Right cardiac atrium (tissue), 5 donors: Measurements from ENCODE around the gene CDC25C. TPM values are rescaled to one million over a fixed set of nuclear protein-coding genes. Genes with fewer than 3 reads are reported as not detected.
A peak's percentile ranks its signal among the peaks of the same experiment; 100 is the strongest.

ENCODE experiments used
- ATAC-seq, 2 donors: fragments of 200-7000 bp; cut with Tn5 transposase; one replicate each; pipeline versions ENCODE4 v1.8.0 to v1.9.1; 2020; ENCODE audit warnings: moderate library complexity in 2 of 2, mild to moderate bottlenecking in 1 of 2
- DNase-seq, 3 donors: peaks; one replicate each; pipeline ENCODE4 v3.0.0-alpha.2; 2020
- H3K27ac ChIP-seq: one replicate; pipeline ENCODE4 v1.5.1; 2013; ENCODE audit warnings: mild to moderate bottlenecking, low read length, control low read depth, moderate library complexity
- H3K27me3 ChIP-seq: one replicate; pipeline ENCODE4 v1.6.1; 2013; ENCODE audit not compliant: control insufficient read depth, insufficient read depth
- H3K4me1 ChIP-seq: one replicate; pipeline ENCODE4 v1.6.1; 2013; ENCODE audit warnings: low read length; ENCODE audit not compliant: control insufficient read depth, insufficient read depth
- H3K4me3 ChIP-seq: one replicate; pipeline ENCODE4 v1.5.1; 2013; ENCODE audit warnings: low read length, control low read depth
- H3K9me3 ChIP-seq: one replicate; pipeline ENCODE4 v1.6.1; 2013; ENCODE audit warnings: low read length; ENCODE audit not compliant: control insufficient read depth
- WGBS: extraction: QIAGEN DNeasy Blood & Tissue Kit; methylation state at CpG from one replicate; pipeline ENCODE4 v1.1.7; 2013; 5-methylcytosine and 5-hydroxymethylcytosine counted together
- intact Hi-C, 4 donors: fragments of 100-400 bp; cut with DNase I; formaldehyde crosslinking; loops; one replicate each; pipeline versions ENCODE4 v1.11.0 to v1.14.0; 2022 to 2023
- long read RNA-seq, 4 donors: library from polyadenylated mRNA; unstranded; transcript quantifications; one replicate each; pipeline ENCODE4 v2.0.0, GENCODE V29; 2020 to 2021
- polyA plus RNA-seq: library from polyadenylated mRNA; stranded (reverse); fragments of 200-250 nt; gene quantifications from one replicate; pipeline ENCODE4 v1.2.3, GENCODE V29; 2013
- total RNA-seq, 4 donors: library from RNA; stranded (reverse); fragmentation: NEBNext Ultra II Directional; extraction: Animal tissue kit (Norgen Biotek cat#: 25700); gene quantifications; one replicate each; pipeline ENCODE4 v1.2.1, GENCODE V29; 2021
- donor health status: healthy with polysubstance abuse.
- donor health status: DM: no; HTN: yes; CAD: no.
- donor health status: DM: no; HTN: no; CAD: no.
- donor health status: DM: no; HTN: yes; CAD: no; lungs with severe emphysema.
- donor health status: DM: yes; HTN: yes; CAD: no.

CDC25C gene
- under 1 TPM in 2 of 4 donors, not detected in 2; 0.26 to 0.29 TPM for total RNA-seq
- not detected for polyA plus RNA-seq
- long read RNA-seq, donor 1 = 0 reads
- long read RNA-seq, donor 2 = 0 reads
- long read RNA-seq, donor 3 = 0 reads
- long read RNA-seq, donor 4 = 0 reads

- Histone ChIP-seq H3K9me3 (no peaks in the 10 kb centered on the region), H3K4me1 (no peaks in the 10 kb centered on the region), H3K27me3 (no peaks in the 10 kb centered on the region), H3K4me3 (peak within 1 kb of the TSS; percentile 57), H3K27ac (no peak within 1 kb of the TSS)
- intact Hi-C loops = no loop called here
- peak; percentile 100 for ATAC-seq
- peak; percentile 98 to 99 (median 99) for DNase-seq
- under 1% methylated on average over 55 of the region's 55 CpGs for WGBS
These were observed at the start of gene CDC25C for GRCh38 chr5:138331449-138332368. TSS of gene CDC25C (minus strand) at chr5:138331804. CDS start at chr5:138331180, 624 bp downstream.

DNA sequence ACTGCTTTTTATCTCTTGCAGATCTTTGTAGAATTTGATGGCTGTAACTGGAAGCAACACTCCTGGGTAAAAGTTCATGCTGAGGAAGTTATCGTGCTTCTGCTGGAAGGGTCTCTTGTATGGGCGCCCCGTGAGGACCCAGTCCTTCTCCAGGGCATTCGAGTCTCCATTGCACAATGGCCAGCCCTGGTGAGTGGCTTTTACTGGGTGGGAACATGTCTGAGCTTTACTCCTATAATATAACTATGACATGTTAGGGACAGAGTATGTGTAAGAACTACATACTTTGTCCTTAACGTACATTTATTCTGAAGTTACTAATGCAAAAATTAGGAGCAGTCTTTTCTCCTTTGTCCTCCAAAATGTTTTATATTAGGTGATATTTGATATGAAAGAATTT is 41.0 kb upstream of the CDC25C start:
- no peaks in the 10 kb centered on the region for H3K27me3 ChIP-seq
- intact Hi-C loops = no loop called here
- H3K9me3 ChIP-seq = no peaks in the 10 kb centered on the region
- peaks cover 11% of the 10 kb centered on the region for H3K4me1 ChIP-seq
- DNase-seq (no peak), ATAC-seq (peak in 1 of 2 donors; percentile 22)
- 59% methylated on average over 5 of the region's 5 CpGs for WGBS
- no peak overlapping the region for H3K27ac ChIP-seq
- no peak overlapping the region for H3K4me3 ChIP-seq

- H3K4me1 ChIP-seq = peaks cover 11% of the 10 kb centered on the region
- WGBS = 72% methylated on average over 1 of the region's 1 CpG
These were observed 40.6 kb upstream of the CDC25C start for GRCh38 chr5:138372225-138372624.

GRCh38 chr5:138371454-138371853 is 39.9 kb upstream of the CDC25C start:
- H3K27me3 ChIP-seq = no peaks in the 10 kb centered on the region
- peaks cover 13% of the 10 kb centered on the region for H3K4me1 ChIP-seq
- no peak overlapping the region for H3K27ac ChIP-seq
- H3K9me3 ChIP-seq = no peaks in the 10 kb centered on the region
- WGBS = 94% methylated on average over 2 of the region's 2 CpGs
- no peak overlapping the region for H3K4me3 ChIP-seq
- ATAC-seq (no peak), DNase-seq (no peak)
- intact Hi-C loops = no loop called here

More at GRCh38 chr5:138372225-138372624, 40.6 kb upstream of the CDC25C start:
- no peak for DNase-seq
- ATAC-seq = no peak
- Histone ChIP-seq H3K27me3 (no peaks in the 10 kb centered on the region), H3K27ac (no peak overlapping the region), H3K9me3 (no peaks in the 10 kb centered on the region), H3K4me3 (no peak overlapping the region)
- intact Hi-C loops = no loop called here

DNA sequence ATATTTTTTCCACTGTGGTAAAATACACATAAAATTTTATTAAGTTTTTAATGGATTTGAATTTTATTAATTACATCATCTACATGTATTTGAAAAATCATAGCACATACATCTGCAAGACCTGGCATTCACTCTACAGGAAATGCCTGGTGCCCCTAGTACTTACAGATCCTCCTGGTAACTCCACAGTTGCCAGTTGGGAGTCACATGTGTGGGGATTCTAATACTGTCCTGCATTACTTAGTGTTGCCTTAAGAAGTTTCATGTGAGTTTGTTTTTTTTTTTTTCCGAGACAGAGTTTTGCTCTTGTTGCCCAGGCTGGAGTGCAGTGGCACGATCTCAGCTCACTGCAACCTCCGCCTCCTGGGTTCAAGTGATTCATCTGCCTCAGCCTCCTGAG is 38.9 kb upstream of the CDC25C start:
- H3K9me3 ChIP-seq = no peaks in the 10 kb centered on the region
- peak in 1 of 2 donors; percentile 36 for ATAC-seq
- intact Hi-C loops = no loop called here
- DNase-seq = no peak
- no peak overlapping the region for H3K27ac ChIP-seq
- peaks cover 16% of the 10 kb centered on the region for H3K4me1 ChIP-seq
- H3K4me3 ChIP-seq = no peak overlapping the region
- no peaks in the 10 kb centered on the region for H3K27me3 ChIP-seq
- WGBS = 81% methylated on average over 3 of the region's 3 CpGs

- ATAC-seq = peak; percentile 44 to 46
- H3K4me3 ChIP-seq = no peak overlapping the region
- peaks cover 16% of the 10 kb centered on the region for H3K4me1 ChIP-seq
- no peak for DNase-seq
- no peaks in the 10 kb centered on the region for H3K9me3 ChIP-seq
- H3K27me3 ChIP-seq = no peaks in the 10 kb centered on the region
- intact Hi-C loops = no loop called here
- WGBS = 43% methylated on average over 2 of the region's 2 CpGs
- peak overlapping the region; percentile 75 for H3K27ac ChIP-seq
These were observed 38.1 kb upstream of the CDC25C start for GRCh38 chr5:138369706-138370105.

DNA sequence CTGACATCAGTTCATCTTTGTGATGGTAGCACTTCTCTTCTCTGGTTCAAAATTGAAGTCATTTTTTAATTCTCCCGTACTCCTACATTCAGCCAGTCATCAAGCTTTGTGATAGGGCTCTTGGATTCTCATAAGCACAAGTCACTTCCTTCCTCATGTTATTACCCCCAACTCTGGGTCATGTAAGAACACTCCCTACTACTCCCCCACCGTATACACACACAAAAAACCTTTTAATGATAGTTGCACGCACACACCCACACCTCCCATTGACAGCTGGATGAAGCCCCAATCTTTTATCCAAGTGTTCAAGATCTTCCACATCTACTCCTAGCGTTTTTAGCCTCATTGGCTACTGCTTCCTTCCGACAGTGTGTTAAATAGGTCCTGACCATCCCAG is 37.7 kb upstream of the CDC25C start:
- H3K4me1 ChIP-seq = peaks cover 16% of the 10 kb centered on the region

DNA sequence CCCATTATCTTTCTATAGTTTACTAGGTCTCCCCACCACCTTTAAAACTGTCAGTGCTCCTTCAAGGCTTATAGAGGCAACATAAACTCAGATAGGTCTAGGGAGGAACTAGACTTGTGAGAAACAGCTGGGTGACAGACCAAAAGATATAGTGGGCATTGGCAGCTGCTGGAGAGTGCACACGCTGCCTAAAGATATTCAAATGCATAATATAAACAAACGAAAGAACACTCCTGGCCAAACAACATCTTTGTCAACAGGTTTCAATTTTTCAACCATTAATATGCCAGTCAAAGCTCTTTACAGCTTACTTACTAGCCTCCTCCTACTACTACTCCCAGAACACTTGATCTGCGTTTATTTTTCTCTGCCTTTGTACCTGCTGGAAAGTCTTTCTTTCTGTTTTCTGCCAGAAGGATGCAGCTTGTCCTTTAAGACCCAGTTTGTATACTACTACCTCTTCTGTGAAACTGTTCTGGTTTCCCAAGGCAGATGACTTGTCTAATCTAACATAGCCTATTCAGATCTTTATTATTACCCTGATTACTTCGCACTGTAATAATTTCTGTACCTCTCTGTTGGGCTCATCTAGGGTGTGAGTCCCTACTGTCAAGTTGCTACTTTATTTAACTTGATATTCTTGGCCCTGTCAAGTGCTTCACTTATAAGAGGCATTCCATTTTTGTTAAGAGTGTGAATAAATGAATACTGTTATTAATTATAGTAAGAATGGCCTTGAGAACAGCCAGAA is 35.2 kb upstream of the CDC25C start:
- H3K9me3 ChIP-seq = no peaks in the 10 kb centered on the region
- intact Hi-C loops = no loop called here
- WGBS = 54% methylated on average over 4 of the region's 4 CpGs
- H3K4me1 ChIP-seq = peaks cover 15% of the 10 kb centered on the region
- ATAC-seq = peak; percentile 19 to 40
- no peak overlapping the region for H3K27ac ChIP-seq
- DNase-seq = no peak
- H3K4me3 ChIP-seq = no peak overlapping the region
- no peaks in the 10 kb centered on the region for H3K27me3 ChIP-seq

More for the DNA sequence above, 37.7 kb upstream of the CDC25C start:
- H3K27me3 ChIP-seq = no peaks in the 10 kb centered on the region
- no peak overlapping the region for H3K4me3 ChIP-seq
- intact Hi-C loops = no loop called here
- DNase-seq = no peak
- peak overlapping the region; percentile 75 for H3K27ac ChIP-seq
- 42% methylated on average over 5 of the region's 5 CpGs for WGBS
- peak; percentile 9 to 60 for ATAC-seq
- H3K9me3 ChIP-seq = no peaks in the 10 kb centered on the region

GRCh38 chr5:138364576-138364975 is 33.0 kb upstream of the CDC25C start:
- peaks cover 12% of the 10 kb centered on the region for H3K4me1 ChIP-seq
- no peak overlapping the region for H3K4me3 ChIP-seq
- 96% methylated on average over 1 of the region's 1 CpG for WGBS
- H3K9me3 ChIP-seq = no peaks in the 10 kb centered on the region
- no peak for ATAC-seq
- H3K27ac ChIP-seq = no peak overlapping the region
- H3K27me3 ChIP-seq = no peaks in the 10 kb centered on the region
- intact Hi-C loops = no loop called here
- DNase-seq = no peak

DNA sequence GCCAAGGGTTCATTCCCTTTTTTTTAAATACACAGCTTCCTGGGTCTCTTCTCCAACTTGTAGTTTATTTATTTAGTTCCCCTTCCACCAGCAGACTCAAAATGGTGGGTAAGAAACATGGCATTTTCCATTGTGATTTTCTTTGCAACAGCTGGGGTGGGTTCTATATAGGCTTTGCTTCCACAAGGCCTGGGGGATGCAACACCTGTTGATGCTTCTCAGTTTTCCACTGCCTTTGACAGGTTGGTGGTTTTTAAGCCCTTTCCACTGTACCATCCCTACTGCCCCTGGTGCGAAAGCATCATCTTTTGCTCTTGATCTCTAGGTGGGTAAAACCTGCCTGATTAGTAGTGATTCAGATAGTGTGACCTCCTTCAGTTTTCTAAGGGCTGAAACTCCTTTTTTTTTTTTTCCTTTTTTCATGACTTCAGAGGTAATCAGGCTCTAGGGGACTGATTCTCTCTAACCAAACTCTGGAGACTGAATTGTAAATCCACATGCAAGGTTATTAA is 29.4 kb upstream of the CDC25C start:
- Histone ChIP-seq H3K4me1 (no peaks in the 10 kb centered on the region), H3K27ac (no peak overlapping the region), H3K9me3 (no peaks in the 10 kb centered on the region), H3K4me3 (no peak overlapping the region), H3K27me3 (no peaks in the 10 kb centered on the region)
- intact Hi-C loops = no loop called here
- ATAC-seq (no peak), DNase-seq (no peak)
- WGBS = 100% methylated on average over 1 of the region's 1 CpG

- Histone ChIP-seq H3K27ac (no peak overlapping the region), H3K27me3 (no peaks in the 10 kb centered on the region), H3K4me3 (no peak overlapping the region), H3K9me3 (no peaks in the 10 kb centered on the region), H3K4me1 (no peaks in the 10 kb centered on the region)
- ATAC-seq = no peak
- 58% methylated on average over 3 of the region's 3 CpGs for WGBS
- intact Hi-C loops = no loop called here
- DNase-seq = no peak
These were observed 28.0 kb upstream of the CDC25C start for GRCh38 chr5:138359621-138360020.
